ENCODE data around the gene TMBIM1.

The TMBIM1 gene

DNA sequence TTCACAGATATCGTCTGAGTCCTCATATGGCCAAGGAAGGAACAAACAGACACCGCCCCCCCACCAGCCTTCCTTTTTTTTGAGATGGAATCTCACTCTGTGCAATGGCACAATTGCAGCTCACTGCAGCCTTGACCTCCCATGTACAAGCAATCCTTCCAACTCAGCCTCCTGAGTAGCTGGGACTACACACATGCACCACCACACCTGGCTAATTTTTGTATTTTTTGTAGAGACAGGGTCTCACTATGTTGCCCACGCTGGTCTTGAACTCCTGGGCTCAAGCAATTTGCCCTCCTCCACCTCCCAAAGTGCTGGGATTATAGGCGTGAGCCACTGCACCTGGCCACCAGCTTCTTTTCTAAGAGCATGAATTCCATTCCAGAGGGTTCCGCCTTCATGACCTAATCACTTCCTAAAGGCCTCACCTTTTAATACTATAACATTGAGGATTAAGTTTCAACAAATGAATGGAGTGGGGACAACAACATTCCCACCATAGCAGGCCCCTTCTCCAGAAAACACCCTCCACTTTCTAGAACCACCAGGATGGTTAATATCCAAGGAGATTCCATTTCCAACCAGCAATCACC lies 2.2 kb upstream of the TMBIM1 start:
- H3K9me2 ChIP-seq (replicated peaks; ENCODE audit: insufficient read depth, low read length): no peaks in the 10 kb centered on the region
- H4K20me1 ChIP-seq (ENCODE audit: low read depth, low read length): no peaks in the 10 kb centered on the region
- no peak overlapping the region for H3K9ac ChIP-seq (ENCODE audit: low read length)
- no peak overlapping the region for H3K4me3 ChIP-seq (ENCODE audit: insufficient read depth, low read length, poor library complexity, severe bottlenecking)
- H3K9me3 ChIP-seq (ENCODE audit: insufficient read depth, low read length): no peaks in the 10 kb centered on the region
- H3K4me2 ChIP-seq (ENCODE audit: low read depth, low read length, poor library complexity, severe bottlenecking): no peak overlapping the region
- H2AFZ ChIP-seq (ENCODE audit: low read depth, low read length, severe bottlenecking): no peak overlapping the region
- no peaks in the 10 kb centered on the region for H3F3A ChIP-seq (ENCODE audit: insufficient read depth)
- H3K79me2 ChIP-seq (ENCODE audit: insufficient read depth, low read length): no peaks in the 10 kb centered on the region
- H3K27ac ChIP-seq (ENCODE audit: low read depth, low read length): no peak overlapping the region
- no peaks in the 10 kb centered on the region for H3K36me3 ChIP-seq (ENCODE audit: low read length)
- H3K27me3 ChIP-seq (ENCODE audit: low read length): no peaks in the 10 kb centered on the region
- TF ChIP-seq CTCF (IDR thresholded peaks at IDR 0.05; ENCODE audit: insufficient read depth, low read length, poor library complexity, severe bottlenecking): no peak
- TF ChIP-seq EZH2phosphoT487 (conservative IDR thresholded peaks at IDR 0.05; ENCODE audit: low read length): no peak

DNA sequence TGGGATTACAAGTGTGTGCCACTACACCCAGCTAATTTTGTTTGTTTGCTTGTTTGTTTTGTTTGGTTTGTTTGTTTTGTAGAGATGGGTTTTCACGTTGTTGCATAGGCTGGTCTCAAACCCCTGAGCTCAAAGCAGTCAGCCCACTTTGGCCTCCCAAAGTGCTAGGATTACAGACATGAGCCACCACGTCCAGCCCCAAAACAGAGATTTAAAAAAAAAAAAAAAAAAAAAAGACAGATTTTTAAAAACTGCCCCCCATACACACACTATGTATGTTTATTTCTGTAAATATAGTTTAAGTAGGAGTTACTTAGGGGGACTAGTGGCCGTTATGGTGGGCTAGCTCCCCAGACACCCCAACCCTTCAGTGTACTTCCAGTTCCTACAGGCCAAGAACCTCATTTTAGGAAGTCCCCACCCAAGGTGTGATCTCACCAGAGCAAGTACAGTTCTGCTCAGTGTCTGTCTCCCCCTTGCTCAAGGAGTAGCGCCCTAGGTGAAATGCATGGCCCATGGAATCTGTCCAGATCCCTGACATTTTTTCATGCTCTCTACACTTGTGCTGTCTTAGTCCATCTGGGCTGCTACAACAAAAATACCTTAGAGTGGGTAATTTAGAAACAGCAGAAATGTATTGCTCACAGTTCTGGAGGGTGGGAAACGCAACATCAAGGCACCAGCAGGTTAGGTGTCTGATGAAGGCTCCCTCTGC lies 1.6 kb upstream of the TMBIM1 start:
- H2AFZ ChIP-seq (ENCODE audit: low read depth, low read length, severe bottlenecking): no peak overlapping the region
- no peak overlapping the region for H3K9ac ChIP-seq (ENCODE audit: low read length)
- H3K9me2 ChIP-seq (replicated peaks; ENCODE audit: insufficient read depth, low read length): no peaks in the 10 kb centered on the region
- no peaks in the 10 kb centered on the region for H3K79me2 ChIP-seq (ENCODE audit: insufficient read depth, low read length)
- no peak overlapping the region for H3K4me3 ChIP-seq (ENCODE audit: insufficient read depth, low read length, poor library complexity, severe bottlenecking)
- TF ChIP-seq EZH2phosphoT487 (conservative IDR thresholded peaks at IDR 0.05; ENCODE audit: low read length) (no peak), CTCF (IDR thresholded peaks at IDR 0.05; ENCODE audit: insufficient read depth, low read length, poor library complexity, severe bottlenecking) (no peak)
- no peak overlapping the region for H3K27ac ChIP-seq (ENCODE audit: low read depth, low read length)
- H3K27me3 ChIP-seq (ENCODE audit: low read length): no peaks in the 10 kb centered on the region
- H3K9me3 ChIP-seq (ENCODE audit: insufficient read depth, low read length): no peaks in the 10 kb centered on the region
- no peak overlapping the region for H3K4me2 ChIP-seq (ENCODE audit: low read depth, low read length, poor library complexity, severe bottlenecking)
- H3K36me3 ChIP-seq (ENCODE audit: low read length): no peaks in the 10 kb centered on the region
- no peaks in the 10 kb centered on the region for H3F3A ChIP-seq (ENCODE audit: insufficient read depth)
- no peaks in the 10 kb centered on the region for H4K20me1 ChIP-seq (ENCODE audit: low read depth, low read length)

GRCh38 chr2:218291318-218292047 lies 820 bp downstream of the TMBIM1 start:
- Histone ChIP-seq H4K20me1 (ENCODE audit: low read depth, low read length) (no peaks in the 10 kb centered on the region), H3K27ac (ENCODE audit: low read depth, low read length) (no peak overlapping the region), H3K4me2 (ENCODE audit: low read depth, low read length, poor library complexity, severe bottlenecking) (peak overlapping the region; percentile 23), H3K79me2 (ENCODE audit: insufficient read depth, low read length) (no peaks in the 10 kb centered on the region), H3K27me3 (ENCODE audit: low read length) (no peaks in the 10 kb centered on the region), H3K36me3 (ENCODE audit: low read length) (no peaks in the 10 kb centered on the region), H3K9ac (ENCODE audit: low read length) (no peak overlapping the region), H3F3A (ENCODE audit: insufficient read depth) (no peaks in the 10 kb centered on the region), H3K4me3 (ENCODE audit: insufficient read depth, low read length, poor library complexity, severe bottlenecking) (no peak overlapping the region), H3K9me2 (replicated peaks; ENCODE audit: insufficient read depth, low read length) (no peaks in the 10 kb centered on the region), H3K9me3 (ENCODE audit: insufficient read depth, low read length) (no peaks in the 10 kb centered on the region), H2AFZ (ENCODE audit: low read depth, low read length, severe bottlenecking) (no peak overlapping the region)
- no peak for TF ChIP-seq CTCF (IDR thresholded peaks at IDR 0.05; ENCODE audit: insufficient read depth, low read length, poor library complexity, severe bottlenecking)
- no peak for TF ChIP-seq EZH2phosphoT487 (conservative IDR thresholded peaks at IDR 0.05; ENCODE audit: low read length)
